AG09309 (cell line): ENCODE measurements around the gene PLD4.

Experiments
- DNase-seq: peaks from one replicate; pipeline ENCODE4 v3.0.0-alpha.2; 2010; ENCODE audit warnings: low read depth
- H3K4me3 ChIP-seq: 2 replicates; pipeline ENCODE4 v1.5.1; 2011; ENCODE audit warnings: mild to moderate bottlenecking, low read depth, low read length, moderate library complexity; ENCODE audit not compliant: control insufficient read depth
- TF ChIP-seq, protein P1 (sequence below): IDR thresholded peaks from 2 replicates; pipeline ENCODE4 v1.5.1; 2011; ENCODE audit warnings: mild to moderate bottlenecking, low read depth, low read length, inconsistent platforms; ENCODE audit not compliant: insufficient read depth, control insufficient read depth; ENCODE audit errors: missing control alignments

Gene PLD4

DNA sequence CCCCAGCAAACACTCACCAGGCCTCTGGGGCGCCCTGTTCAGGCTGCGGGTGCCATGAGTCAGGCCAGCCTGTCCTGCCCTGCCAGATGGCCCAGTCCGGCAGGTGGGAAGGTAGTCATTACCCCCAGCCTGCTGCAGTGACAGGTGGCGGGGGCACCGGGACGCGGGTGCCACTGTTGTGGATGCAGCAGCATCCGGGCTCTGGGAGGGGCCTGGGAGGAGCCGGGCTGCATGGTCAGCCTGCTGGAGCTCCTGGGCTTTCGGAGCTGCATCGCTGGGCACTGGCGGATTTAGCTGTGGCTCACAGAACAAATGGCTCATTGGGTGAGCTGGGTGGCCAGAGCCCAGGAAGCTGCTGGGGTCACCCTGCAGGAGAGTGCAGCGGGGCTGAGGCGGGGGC is 46.1 kb upstream of the PLD4 start:
- TF ChIP-seq, protein P1, sequence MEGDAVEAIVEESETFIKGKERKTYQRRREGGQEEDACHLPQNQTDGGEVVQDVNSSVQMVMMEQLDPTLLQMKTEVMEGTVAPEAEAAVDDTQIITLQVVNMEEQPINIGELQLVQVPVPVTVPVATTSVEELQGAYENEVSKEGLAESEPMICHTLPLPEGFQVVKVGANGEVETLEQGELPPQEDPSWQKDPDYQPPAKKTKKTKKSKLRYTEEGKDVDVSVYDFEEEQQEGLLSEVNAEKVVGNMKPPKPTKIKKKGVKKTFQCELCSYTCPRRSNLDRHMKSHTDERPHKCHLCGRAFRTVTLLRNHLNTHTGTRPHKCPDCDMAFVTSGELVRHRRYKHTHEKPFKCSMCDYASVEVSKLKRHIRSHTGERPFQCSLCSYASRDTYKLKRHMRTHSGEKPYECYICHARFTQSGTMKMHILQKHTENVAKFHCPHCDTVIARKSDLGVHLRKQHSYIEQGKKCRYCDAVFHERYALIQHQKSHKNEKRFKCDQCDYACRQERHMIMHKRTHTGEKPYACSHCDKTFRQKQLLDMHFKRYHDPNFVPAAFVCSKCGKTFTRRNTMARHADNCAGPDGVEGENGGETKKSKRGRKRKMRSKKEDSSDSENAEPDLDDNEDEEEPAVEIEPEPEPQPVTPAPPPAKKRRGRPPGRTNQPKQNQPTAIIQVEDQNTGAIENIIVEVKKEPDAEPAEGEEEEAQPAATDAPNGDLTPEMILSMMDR: no peak
- no peak for DNase-seq
- H3K4me3 ChIP-seq: no peak overlapping the region

DNA sequence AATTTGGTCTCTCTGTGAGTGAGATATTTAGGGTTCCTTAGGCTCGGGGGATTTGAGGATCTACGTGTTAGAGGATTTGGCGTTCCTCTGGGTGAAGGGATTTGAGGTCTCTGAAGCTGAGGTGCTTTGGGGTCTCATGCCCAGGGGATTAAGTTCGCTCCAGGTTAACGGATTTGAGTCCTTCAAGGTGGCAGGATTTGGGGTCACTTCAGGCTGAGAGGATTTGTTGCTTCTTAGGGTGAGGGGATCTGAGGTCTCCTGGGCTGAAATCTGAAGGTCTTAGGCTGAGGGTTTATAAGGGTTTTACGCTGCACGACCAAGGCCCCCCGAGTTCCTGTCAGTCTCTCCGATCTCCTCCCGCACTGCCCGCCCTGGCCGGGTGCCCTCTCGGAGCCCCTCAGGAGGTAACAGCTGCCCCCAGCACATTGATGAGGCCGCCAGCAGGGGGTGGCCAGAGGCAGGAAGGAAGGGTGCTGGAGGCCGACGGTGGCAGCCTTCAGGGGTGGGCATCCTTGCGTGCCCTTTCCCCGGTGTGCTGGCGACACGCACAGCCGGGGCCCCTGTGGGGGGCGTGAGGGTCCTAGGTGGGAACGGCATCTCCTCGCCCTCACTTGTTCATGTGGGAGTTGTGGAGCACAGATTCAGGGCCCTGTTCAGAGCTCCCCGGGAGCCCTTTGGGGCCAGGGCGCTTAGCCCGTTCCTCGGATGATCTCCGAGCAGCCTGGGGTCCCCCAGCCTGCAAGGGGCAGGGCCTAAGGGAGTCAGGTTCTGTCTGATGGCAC is 45.3 kb upstream of the PLD4 start:
- TF ChIP-seq, protein P1: no peak
- H3K4me3 ChIP-seq: no peak overlapping the region
- no peak for DNase-seq

DNA sequence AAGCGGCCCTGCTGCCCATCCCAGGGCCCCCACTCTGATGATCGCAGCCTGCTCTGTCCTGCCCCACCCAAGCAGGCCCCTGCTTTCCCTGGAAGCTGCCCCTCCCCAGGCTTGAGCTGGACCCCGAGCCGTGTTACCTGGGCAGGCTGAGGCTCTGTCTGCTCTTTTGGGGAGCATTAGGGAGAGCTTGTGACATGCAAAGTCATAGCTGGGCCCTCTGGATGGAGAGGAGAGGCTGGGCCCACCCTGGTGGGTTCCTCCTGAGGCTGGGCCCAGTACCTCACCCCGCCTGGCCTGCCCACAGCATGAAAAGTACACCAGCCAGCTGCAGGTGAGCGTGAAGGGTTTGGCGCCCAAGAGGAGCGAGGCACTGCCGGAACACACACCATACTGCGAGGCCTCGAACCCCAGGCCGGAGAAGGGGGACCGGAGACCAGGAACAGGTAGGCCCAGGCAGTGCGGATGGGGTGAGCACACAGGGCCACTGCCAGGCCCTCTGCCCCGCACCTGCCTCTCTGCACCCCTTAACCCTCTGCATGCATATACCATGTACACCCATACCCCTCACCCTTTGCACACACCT is 44.6 kb upstream of the PLD4 start:
- TF ChIP-seq, protein P1: no peak
- no peak overlapping the region for H3K4me3 ChIP-seq
- DNase-seq: no peak

DNA sequence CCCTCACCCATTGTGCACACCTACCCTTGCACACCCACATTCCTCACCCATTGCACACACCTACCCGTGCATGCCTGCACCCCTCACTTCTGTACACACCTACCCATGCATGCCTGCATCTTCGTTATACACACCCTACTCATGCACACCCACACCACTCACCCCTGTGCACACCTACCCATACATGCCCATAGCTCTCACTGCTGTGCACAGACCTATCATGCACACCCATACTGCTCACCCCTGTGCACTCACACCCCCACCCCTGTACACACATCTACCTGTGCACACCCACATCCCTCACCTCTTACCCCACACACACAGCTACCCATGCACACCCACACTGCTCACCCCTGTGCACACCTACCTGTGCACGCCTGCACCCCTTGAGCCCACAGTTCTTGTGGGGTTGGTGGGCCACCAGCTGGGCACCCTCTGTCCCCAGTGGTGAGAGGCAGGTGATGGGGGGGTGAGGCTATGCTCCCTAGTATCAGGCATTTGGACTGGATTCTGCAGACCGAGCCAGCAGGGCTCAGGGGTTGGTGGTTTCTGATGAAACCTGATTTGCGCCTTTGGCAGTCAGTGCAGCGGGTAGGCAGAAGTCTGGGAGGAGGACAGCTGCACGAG is 44.0 kb upstream of the PLD4 start:
- no peak overlapping the region for H3K4me3 ChIP-seq
- DNase-seq: no peak
- TF ChIP-seq, protein P1: no peak

DNA sequence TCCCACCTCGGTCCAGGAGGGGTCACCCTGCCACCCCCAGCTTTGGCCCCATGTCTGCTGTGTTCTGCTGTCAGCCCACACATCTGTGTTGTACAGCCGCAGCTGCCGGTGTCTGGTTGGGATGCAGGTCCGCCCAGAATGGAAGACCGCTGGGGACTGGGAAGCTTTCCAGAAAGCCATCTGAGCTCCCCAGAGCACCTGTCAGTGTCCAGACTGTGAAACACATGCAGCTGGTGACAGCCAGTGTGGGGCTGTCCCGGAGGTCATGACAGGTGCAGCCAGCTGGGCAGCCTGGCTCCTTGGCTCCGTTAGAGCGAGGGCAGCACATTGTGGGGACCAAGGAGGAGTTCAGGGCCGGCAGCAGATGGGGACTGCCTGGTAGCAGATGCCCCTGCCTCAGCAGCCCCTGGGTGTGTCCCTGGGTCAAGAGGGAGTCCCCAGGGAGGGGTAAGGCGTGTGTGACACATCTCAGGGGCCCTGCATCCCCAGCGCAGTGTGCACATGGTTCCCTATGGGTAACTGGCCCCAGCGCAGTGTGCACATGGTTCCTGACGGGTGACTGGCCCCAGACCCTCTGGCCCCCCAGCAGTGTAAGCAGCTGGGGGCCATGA is 43.2 kb upstream of the PLD4 start:
- DNase-seq: no peak
- H3K4me3 ChIP-seq: no peak overlapping the region
- TF ChIP-seq, protein P1: no peak

DNA sequence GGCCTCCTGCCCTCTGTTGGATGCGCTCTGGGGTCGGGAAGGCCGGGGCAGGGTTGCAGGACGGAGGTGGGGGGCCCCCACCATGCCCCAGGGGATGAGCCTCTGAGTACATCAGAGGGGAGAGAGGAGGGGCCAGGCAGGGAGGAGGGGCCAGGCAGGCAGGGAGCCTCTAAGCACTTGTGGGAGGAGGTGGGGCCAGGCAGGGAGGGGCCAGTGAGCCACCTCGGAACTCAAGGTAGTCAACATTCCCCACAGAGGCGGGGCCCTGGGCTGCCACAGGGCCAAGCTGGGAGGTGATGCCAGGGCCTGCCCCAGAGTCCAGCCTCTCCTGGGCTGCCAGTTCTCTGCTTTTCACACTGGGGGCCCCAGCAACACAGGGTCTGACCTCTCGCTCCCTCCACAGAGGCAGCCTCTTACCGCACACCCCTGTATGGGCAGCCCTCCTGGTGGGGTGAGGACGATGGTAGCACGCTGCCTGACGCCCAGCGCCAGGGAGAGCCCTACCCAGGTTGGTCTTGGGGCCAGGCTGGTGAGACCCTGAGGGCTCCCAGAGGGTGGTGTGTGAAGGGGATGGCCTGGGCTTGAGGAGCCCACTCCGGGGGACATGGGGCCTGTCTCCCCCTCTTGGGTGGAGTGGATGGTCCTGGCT is 42.2 kb upstream of the PLD4 start:
- H3K4me3 ChIP-seq: no peak overlapping the region
- TF ChIP-seq, protein P1: no peak
- no peak for DNase-seq
